HL-60 (cell line): ENCODE data around the gene SHISA2.

Experiments used
- DNase-seq, 2 experiments: peaks; one replicate each; pipeline ENCODE4 v3.0.0-alpha.2; 2010 to 2020; ENCODE audit warnings: low read depth in 1 of 2, low spot score in 1 of 2
- H3K27ac ChIP-seq: fragments of 250-450 bp; sonication (Bioruptor Pico); replicated peaks from 2 replicates; pipeline ENCODE4 v1.5.1; 2020; ENCODE audit warnings: mild to moderate bottlenecking, moderate library complexity
- H3K27me3 ChIP-seq: fragments of 250-450 bp; sonication (Bioruptor Pico); 2 replicates; pipeline ENCODE4 v1.5.1; 2021; ENCODE audit warnings: mild to moderate bottlenecking, moderate library complexity; ENCODE audit not compliant: insufficient read depth, poor library complexity, severe bottlenecking
- H3K4me3 ChIP-seq: replicated peaks from 2 replicates; pipeline ENCODE4 v1.5.1; 2011; ENCODE audit warnings: mild to moderate bottlenecking, control low read depth, low read length; ENCODE audit not compliant: insufficient read depth
- GABPA ChIP-seq: IDR thresholded peaks from 2 replicates; pipeline ENCODE4 v1.6.1; 2012; ENCODE audit warnings: low read depth
- POLR2AphosphoS5 ChIP-seq: IDR thresholded peaks from 2 replicates; pipeline ENCODE4 v1.6.1; 2012; ENCODE audit warnings: low read depth
- SPI1 ChIP-seq: IDR thresholded peaks from 2 replicates; pipeline ENCODE4 v1.6.1; 2012; ENCODE audit warnings: low read depth, mild to moderate bottlenecking, borderline replicate concordance
- TF ChIP-seq, protein P1 (sequence below): IDR thresholded peaks from 2 replicates; pipeline ENCODE4 v1.6.1; 2012; ENCODE audit warnings: low read depth; ENCODE audit not compliant: insufficient replicate concordance
- TF ChIP-seq, protein P2 (sequence below): IDR thresholded peaks from one replicate; pipeline ENCODE4 v1.5.1; 2011; ENCODE audit warnings: low read length, control low read depth, inconsistent platforms; ENCODE audit not compliant: insufficient read depth

SHISA2 gene

DNA sequence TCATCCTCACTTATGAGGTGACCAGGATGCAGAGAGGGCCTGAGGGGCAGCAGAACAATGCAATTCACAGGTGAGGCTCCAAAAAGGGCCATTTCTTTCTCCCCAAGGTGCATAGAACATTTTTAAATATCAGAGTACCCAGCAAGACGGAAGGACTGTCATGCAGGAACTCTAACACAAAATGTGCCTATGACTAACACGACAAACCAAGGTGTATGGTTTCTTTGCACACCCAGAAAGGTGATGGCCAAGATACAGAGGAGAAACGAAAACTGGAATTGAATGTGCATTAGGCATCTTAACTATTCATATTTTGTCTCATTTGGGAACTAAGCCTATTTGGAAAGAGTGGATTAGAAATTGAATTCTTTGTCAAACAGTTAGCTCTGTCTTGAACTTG lies 29.9 kb downstream of the SHISA2 start:
- no peaks in the 10 kb centered on the region for H3K27me3 ChIP-seq
- no peak overlapping the region for H3K4me3 ChIP-seq
- DNase-seq, result no peak
- TF ChIP-seq SPI1 (no peak), POLR2AphosphoS5 (no peak), GABPA (no peak)
- TF ChIP-seq, protein P1, sequence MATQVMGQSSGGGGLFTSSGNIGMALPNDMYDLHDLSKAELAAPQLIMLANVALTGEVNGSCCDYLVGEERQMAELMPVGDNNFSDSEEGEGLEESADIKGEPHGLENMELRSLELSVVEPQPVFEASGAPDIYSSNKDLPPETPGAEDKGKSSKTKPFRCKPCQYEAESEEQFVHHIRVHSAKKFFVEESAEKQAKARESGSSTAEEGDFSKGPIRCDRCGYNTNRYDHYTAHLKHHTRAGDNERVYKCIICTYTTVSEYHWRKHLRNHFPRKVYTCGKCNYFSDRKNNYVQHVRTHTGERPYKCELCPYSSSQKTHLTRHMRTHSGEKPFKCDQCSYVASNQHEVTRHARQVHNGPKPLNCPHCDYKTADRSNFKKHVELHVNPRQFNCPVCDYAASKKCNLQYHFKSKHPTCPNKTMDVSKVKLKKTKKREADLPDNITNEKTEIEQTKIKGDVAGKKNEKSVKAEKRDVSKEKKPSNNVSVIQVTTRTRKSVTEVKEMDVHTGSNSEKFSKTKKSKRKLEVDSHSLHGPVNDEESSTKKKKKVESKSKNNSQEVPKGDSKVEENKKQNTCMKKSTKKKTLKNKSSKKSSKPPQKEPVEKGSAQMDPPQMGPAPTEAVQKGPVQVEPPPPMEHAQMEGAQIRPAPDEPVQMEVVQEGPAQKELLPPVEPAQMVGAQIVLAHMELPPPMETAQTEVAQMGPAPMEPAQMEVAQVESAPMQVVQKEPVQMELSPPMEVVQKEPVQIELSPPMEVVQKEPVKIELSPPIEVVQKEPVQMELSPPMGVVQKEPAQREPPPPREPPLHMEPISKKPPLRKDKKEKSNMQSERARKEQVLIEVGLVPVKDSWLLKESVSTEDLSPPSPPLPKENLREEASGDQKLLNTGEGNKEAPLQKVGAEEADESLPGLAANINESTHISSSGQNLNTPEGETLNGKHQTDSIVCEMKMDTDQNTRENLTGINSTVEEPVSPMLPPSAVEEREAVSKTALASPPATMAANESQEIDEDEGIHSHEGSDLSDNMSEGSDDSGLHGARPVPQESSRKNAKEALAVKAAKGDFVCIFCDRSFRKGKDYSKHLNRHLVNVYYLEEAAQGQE, result no peak
- TF ChIP-seq, protein P2, sequence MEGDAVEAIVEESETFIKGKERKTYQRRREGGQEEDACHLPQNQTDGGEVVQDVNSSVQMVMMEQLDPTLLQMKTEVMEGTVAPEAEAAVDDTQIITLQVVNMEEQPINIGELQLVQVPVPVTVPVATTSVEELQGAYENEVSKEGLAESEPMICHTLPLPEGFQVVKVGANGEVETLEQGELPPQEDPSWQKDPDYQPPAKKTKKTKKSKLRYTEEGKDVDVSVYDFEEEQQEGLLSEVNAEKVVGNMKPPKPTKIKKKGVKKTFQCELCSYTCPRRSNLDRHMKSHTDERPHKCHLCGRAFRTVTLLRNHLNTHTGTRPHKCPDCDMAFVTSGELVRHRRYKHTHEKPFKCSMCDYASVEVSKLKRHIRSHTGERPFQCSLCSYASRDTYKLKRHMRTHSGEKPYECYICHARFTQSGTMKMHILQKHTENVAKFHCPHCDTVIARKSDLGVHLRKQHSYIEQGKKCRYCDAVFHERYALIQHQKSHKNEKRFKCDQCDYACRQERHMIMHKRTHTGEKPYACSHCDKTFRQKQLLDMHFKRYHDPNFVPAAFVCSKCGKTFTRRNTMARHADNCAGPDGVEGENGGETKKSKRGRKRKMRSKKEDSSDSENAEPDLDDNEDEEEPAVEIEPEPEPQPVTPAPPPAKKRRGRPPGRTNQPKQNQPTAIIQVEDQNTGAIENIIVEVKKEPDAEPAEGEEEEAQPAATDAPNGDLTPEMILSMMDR, result no peak
- no peak overlapping the region for H3K27ac ChIP-seq

DNA sequence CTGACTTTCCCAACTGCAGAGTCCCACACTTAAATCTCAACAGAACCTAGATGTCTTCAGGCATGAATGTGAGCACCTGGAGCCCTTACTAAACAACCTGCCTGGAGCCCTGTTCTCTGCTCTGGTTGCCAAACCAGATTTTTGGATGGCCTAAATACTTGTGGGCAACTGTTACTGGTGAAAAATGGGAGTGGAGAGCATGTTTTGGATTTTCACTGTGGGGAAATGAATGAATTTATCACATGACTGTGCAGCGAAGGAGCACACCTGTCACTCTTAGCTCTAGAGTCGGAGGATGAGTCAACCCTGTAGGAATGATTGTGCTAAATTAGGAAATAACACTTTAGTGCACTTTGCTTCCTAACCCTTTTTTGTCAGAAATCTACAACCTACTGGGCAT lies 30.3 kb downstream of the SHISA2 start:
- H3K4me3 ChIP-seq, result no peak overlapping the region
- TF ChIP-seq, protein P2, result no peak
- TF ChIP-seq, protein P1, result no peak
- TF ChIP-seq POLR2AphosphoS5, result no peak
- no peak for TF ChIP-seq GABPA
- TF ChIP-seq SPI1, result no peak
- no peaks in the 10 kb centered on the region for H3K27me3 ChIP-seq
- DNase-seq, result no peak
- H3K27ac ChIP-seq, result no peak overlapping the region

DNA sequence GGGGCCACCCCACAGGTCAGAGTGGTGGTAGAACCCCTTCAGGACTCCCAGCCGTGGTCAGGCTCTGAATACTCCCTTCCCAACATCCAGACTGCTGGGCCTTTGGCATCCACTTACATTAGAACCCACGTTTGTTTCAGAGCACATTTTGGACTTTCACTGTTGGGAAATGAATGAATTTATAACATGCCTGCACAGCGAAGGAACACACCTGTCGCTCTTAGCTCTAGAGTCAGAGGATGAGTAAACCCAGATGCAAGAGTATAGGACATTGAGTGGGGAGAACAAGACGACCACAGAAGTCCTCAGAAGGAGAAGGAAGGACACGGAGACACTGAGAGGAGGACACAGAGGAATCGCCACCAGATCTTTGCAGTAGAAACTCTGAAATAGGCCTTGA lies 30.9 kb downstream of the SHISA2 start:
- Histone ChIP-seq H3K4me3 (no peak overlapping the region), H3K27ac (no peak overlapping the region), H3K27me3 (no peaks in the 10 kb centered on the region)
- TF ChIP-seq POLR2AphosphoS5 (no peak), GABPA (no peak), SPI1 (no peak)
- TF ChIP-seq, protein P1, result no peak
- TF ChIP-seq, protein P2, result no peak
- no peak for DNase-seq
